ENCODE measurements around the gene BUD23.

- TF ChIP-seq, protein P1, sequence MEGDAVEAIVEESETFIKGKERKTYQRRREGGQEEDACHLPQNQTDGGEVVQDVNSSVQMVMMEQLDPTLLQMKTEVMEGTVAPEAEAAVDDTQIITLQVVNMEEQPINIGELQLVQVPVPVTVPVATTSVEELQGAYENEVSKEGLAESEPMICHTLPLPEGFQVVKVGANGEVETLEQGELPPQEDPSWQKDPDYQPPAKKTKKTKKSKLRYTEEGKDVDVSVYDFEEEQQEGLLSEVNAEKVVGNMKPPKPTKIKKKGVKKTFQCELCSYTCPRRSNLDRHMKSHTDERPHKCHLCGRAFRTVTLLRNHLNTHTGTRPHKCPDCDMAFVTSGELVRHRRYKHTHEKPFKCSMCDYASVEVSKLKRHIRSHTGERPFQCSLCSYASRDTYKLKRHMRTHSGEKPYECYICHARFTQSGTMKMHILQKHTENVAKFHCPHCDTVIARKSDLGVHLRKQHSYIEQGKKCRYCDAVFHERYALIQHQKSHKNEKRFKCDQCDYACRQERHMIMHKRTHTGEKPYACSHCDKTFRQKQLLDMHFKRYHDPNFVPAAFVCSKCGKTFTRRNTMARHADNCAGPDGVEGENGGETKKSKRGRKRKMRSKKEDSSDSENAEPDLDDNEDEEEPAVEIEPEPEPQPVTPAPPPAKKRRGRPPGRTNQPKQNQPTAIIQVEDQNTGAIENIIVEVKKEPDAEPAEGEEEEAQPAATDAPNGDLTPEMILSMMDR (IDR thresholded peaks at IDR 0.05): no peak
- peak; percentile 81; the same call in 1 of the 2 replicates for TF ChIP-seq SIN3A (IDR thresholded peaks at IDR 0.05; ENCODE audit: borderline replicate concordance, insufficient read depth, low read depth, low read length)
- TF ChIP-seq, protein P2, sequence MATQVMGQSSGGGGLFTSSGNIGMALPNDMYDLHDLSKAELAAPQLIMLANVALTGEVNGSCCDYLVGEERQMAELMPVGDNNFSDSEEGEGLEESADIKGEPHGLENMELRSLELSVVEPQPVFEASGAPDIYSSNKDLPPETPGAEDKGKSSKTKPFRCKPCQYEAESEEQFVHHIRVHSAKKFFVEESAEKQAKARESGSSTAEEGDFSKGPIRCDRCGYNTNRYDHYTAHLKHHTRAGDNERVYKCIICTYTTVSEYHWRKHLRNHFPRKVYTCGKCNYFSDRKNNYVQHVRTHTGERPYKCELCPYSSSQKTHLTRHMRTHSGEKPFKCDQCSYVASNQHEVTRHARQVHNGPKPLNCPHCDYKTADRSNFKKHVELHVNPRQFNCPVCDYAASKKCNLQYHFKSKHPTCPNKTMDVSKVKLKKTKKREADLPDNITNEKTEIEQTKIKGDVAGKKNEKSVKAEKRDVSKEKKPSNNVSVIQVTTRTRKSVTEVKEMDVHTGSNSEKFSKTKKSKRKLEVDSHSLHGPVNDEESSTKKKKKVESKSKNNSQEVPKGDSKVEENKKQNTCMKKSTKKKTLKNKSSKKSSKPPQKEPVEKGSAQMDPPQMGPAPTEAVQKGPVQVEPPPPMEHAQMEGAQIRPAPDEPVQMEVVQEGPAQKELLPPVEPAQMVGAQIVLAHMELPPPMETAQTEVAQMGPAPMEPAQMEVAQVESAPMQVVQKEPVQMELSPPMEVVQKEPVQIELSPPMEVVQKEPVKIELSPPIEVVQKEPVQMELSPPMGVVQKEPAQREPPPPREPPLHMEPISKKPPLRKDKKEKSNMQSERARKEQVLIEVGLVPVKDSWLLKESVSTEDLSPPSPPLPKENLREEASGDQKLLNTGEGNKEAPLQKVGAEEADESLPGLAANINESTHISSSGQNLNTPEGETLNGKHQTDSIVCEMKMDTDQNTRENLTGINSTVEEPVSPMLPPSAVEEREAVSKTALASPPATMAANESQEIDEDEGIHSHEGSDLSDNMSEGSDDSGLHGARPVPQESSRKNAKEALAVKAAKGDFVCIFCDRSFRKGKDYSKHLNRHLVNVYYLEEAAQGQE (IDR thresholded peaks at IDR 0.05; ENCODE audit: insufficient read depth in 1 of 2, low read depth in 2 of 2, low read length in 1 of 2): no peak
- peak; percentile 89 for TF ChIP-seq POLR2AphosphoS5 (IDR thresholded peaks at IDR 0.05; ENCODE audit: low read depth, low read length)
- TF ChIP-seq TCF7L2 (IDR thresholded peaks at IDR 0.05; ENCODE audit: low read depth, low read length): peak; percentile 71; the same call in 1 of the 2 replicates
These were observed 32.4 kb downstream of the BUD23 start for GRCh38 chr7:73715648-73716317.

Data from Panc1 (cell line).